ENCODE measurements around the gene RPUSD3. TPM values are rescaled to one million over a fixed set of nuclear protein-coding genes. Genes with fewer than 3 reads are reported as not detected.

RPUSD3 gene
- total and polyA plus RNA-seq, 2 of the 4 experiments (the other 2 are of a cell fraction): 30.3 to 49.4 TPM

- peak overlapping the region; percentile 28 for H2AK9ac ChIP-seq (replicated peaks; ENCODE audit: low read depth, low read length, poor library complexity)
- TF ChIP-seq, protein P1, sequence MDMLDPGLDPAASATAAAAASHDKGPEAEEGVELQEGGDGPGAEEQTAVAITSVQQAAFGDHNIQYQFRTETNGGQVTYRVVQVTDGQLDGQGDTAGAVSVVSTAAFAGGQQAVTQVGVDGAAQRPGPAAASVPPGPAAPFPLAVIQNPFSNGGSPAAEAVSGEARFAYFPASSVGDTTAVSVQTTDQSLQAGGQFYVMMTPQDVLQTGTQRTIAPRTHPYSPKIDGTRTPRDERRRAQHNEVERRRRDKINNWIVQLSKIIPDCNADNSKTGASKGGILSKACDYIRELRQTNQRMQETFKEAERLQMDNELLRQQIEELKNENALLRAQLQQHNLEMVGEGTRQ (IDR thresholded peaks at IDR 0.05; ENCODE audit: low read depth, low read length): no peak
- TF ChIP-seq RFX5 (IDR thresholded peaks at IDR 0.05; ENCODE audit: low read depth, low read length) (no peak), RAD21 (IDR thresholded peaks at IDR 0.05; ENCODE audit: low read length) (no peak), FOS (IDR thresholded peaks at IDR 0.05; ENCODE audit: low read depth, low read length) (no peak), SMC3 (IDR thresholded peaks at IDR 0.05; ENCODE audit: low read depth, low read length) (no peak), CEBPB (IDR thresholded peaks at IDR 0.05; ENCODE audit: low read depth, low read length) (no peak), POLR2A (IDR thresholded peaks at IDR 0.05; ENCODE audit: low read depth, low read length) (no peak), RCOR1 (IDR thresholded peaks at IDR 0.05; ENCODE audit: insufficient replicate concordance, low read length) (no peak), BHLHE40 (IDR thresholded peaks at IDR 0.05; ENCODE audit: low read depth, low read length) (no peak), MAZ (IDR thresholded peaks at IDR 0.05; ENCODE audit: borderline replicate concordance, low read depth, low read length) (no peak), MXI1 (IDR thresholded peaks at IDR 0.05; ENCODE audit: borderline replicate concordance, low read depth, low read length) (no peak)
- no peak overlapping the region for H3K4me2 ChIP-seq (ENCODE audit: low read depth, low read length)
- no peak overlapping the region for H4K8ac ChIP-seq (ENCODE audit: low read depth in 2 of 2, low read length in 2 of 2)
- DNase-seq: no peak
- H4K20me1 ChIP-seq (ENCODE audit: insufficient read depth, low read length): no peaks in the 10 kb centered on the region
- intact Hi-C loops (cut with micrococcal nuclease): no loop called here
- H4K91ac ChIP-seq (ENCODE audit: insufficient read depth, low read depth, low read length): no peak overlapping the region
- H2BK120ac ChIP-seq (ENCODE audit: low read depth, low read length): peak overlapping the region; percentile 53; the same call in 1 of the 2 replicates
- POLR2A ChIA-PET (ENCODE audit: unreplicated experiment): no interaction called here
- H3K4me1 ChIP-seq (ENCODE audit: control insufficient read depth, insufficient read depth, low read length): peaks cover 14% of the 10 kb centered on the region
- H2BK5ac ChIP-seq (ENCODE audit: low read depth, low read length, poor library complexity, severe bottlenecking): no peak overlapping the region
- in situ Hi-C loops (cut with MboI; ENCODE audit: low sequenced_read_pairs): no loop called here
- no peaks in the 10 kb centered on the region for H3K36me3 ChIP-seq (ENCODE audit: control insufficient read depth, insufficient read depth, low read length)
- H2BK15ac ChIP-seq (ENCODE audit: low read depth, low read length): no peak overlapping the region
- H3K14ac ChIP-seq (replicated peaks; ENCODE audit: low read depth, low read length): no peak overlapping the region
- no peak overlapping the region for H3K9ac ChIP-seq (ENCODE audit: low read depth, low read length)
- CTCF ChIA-PET: no interaction called here
- H3K23ac ChIP-seq (ENCODE audit: low read depth, low read length): no peak overlapping the region
- peak overlapping the region; percentile 65 for H2AFZ ChIP-seq (replicated peaks; ENCODE audit: low read length, poor library complexity)
- H3K9me3 ChIP-seq (ENCODE audit: control insufficient read depth, insufficient read depth, low read length): 0 out of 2 replicates have a peak, but pooled peaks cover 2% of the 10 kb centered on the region
- no peak overlapping the region for H3K56ac ChIP-seq (ENCODE audit: extremely low read depth, insufficient read depth, low read length)
- H3K27ac ChIP-seq (ENCODE audit: insufficient read depth, low read length): no peak overlapping the region
- no peaks in the 10 kb centered on the region; the same call in 1 of the 2 replicates for H3K27me3 ChIP-seq (ENCODE audit: control insufficient read depth, insufficient read depth, low read length)
- no peak overlapping the region for H4K5ac ChIP-seq (ENCODE audit: low read depth, low read length)
- WGBS, 2 experiments (ENCODE audit: extremely low coverage in 2 of 2, insufficient read length in 1 of 2): no CpG with 5 or more reads among the region's 8 CpGs
- no peak overlapping the region for H3K4ac ChIP-seq (ENCODE audit: low read depth, low read length)
- peaks cover 3% of the 10 kb centered on the region; the same call in 1 of the 2 replicates for H3K9me1 ChIP-seq (ENCODE audit: insufficient read depth, low read length)
- H3K79me1 ChIP-seq (ENCODE audit: low read depth in 1 of 2, low read length in 2 of 2): no peaks in the 10 kb centered on the region
- dilution Hi-C loops (cut with HindIII; ENCODE audit: low sequenced_read_pairs, unreplicated experiment): no loop called here
- H3K18ac ChIP-seq (ENCODE audit: low read depth, low read length): no peak overlapping the region
- no peak overlapping the region for H3K4me3 ChIP-seq (ENCODE audit: insufficient read depth, low read depth, low read length)
- no peak for ATAC-seq (ENCODE audit: low read depth)
- no peak overlapping the region for H2BK20ac ChIP-seq (ENCODE audit: low read depth, low read length)
- no peak overlapping the region for H2AK5ac ChIP-seq (ENCODE audit: low read depth, low read length)
- no TSS peak for BruUV-seq (replicated peaks)
Measured at GRCh38 chr3:9866639-9867038, 22.8 kb upstream of the RPUSD3 start.
